ENCODE results near the gene SSTR3.

DNA sequence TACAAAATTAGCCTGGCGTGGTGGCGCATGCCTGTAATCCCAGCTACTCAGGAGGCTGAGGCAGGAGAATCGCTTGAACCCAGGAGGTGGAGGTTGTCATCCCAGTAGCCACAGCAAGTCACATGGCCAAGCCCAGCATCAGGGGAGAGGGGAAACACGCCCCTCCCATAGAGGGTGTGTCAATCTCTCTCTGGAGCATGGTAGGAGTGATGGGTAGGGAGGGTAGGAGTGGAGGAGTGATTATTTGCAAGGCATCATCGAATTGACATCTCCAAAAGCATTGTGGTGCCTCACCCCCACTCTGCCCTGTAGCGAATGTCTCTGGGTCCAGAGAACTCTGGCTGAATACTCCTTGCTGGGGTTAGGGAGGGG, 6.1 kb upstream of the SSTR3 start:
- TF ChIP-seq, protein P1, sequence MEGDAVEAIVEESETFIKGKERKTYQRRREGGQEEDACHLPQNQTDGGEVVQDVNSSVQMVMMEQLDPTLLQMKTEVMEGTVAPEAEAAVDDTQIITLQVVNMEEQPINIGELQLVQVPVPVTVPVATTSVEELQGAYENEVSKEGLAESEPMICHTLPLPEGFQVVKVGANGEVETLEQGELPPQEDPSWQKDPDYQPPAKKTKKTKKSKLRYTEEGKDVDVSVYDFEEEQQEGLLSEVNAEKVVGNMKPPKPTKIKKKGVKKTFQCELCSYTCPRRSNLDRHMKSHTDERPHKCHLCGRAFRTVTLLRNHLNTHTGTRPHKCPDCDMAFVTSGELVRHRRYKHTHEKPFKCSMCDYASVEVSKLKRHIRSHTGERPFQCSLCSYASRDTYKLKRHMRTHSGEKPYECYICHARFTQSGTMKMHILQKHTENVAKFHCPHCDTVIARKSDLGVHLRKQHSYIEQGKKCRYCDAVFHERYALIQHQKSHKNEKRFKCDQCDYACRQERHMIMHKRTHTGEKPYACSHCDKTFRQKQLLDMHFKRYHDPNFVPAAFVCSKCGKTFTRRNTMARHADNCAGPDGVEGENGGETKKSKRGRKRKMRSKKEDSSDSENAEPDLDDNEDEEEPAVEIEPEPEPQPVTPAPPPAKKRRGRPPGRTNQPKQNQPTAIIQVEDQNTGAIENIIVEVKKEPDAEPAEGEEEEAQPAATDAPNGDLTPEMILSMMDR (IDR thresholded peaks at IDR 0.05), result no peak
- TF ChIP-seq, protein P2, sequence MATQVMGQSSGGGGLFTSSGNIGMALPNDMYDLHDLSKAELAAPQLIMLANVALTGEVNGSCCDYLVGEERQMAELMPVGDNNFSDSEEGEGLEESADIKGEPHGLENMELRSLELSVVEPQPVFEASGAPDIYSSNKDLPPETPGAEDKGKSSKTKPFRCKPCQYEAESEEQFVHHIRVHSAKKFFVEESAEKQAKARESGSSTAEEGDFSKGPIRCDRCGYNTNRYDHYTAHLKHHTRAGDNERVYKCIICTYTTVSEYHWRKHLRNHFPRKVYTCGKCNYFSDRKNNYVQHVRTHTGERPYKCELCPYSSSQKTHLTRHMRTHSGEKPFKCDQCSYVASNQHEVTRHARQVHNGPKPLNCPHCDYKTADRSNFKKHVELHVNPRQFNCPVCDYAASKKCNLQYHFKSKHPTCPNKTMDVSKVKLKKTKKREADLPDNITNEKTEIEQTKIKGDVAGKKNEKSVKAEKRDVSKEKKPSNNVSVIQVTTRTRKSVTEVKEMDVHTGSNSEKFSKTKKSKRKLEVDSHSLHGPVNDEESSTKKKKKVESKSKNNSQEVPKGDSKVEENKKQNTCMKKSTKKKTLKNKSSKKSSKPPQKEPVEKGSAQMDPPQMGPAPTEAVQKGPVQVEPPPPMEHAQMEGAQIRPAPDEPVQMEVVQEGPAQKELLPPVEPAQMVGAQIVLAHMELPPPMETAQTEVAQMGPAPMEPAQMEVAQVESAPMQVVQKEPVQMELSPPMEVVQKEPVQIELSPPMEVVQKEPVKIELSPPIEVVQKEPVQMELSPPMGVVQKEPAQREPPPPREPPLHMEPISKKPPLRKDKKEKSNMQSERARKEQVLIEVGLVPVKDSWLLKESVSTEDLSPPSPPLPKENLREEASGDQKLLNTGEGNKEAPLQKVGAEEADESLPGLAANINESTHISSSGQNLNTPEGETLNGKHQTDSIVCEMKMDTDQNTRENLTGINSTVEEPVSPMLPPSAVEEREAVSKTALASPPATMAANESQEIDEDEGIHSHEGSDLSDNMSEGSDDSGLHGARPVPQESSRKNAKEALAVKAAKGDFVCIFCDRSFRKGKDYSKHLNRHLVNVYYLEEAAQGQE (IDR thresholded peaks at IDR 0.05; ENCODE audit: insufficient read depth in 1 of 2, low read depth in 2 of 2, low read length in 1 of 2), result no peak
- TF ChIP-seq SIN3A (IDR thresholded peaks at IDR 0.05; ENCODE audit: borderline replicate concordance, insufficient read depth, low read depth, low read length) (no peak), POLR2AphosphoS5 (IDR thresholded peaks at IDR 0.05; ENCODE audit: low read depth, low read length) (no peak), TCF7L2 (IDR thresholded peaks at IDR 0.05; ENCODE audit: low read depth, low read length) (no peak)

All from Panc1 (cell line).